HEK293T (cell line): ENCODE data around the gene TTLL1.

Experiments used
- CTCF ChIA-PET: fragments of 350-600 bp; formaldehyde crosslinking; extraction: SDS; loops from one replicate; lab custom pipeline; 2021; ENCODE audit warnings: antibody characterized with exemption, inconsistent platforms; lab: Yijun Ruan, JAX
- POLR2A ChIA-PET: fragments of 350-600 bp; formaldehyde crosslinking; extraction: SDS; loops from one replicate; lab custom pipeline; 2020; ENCODE audit warnings: antibody characterized with exemption, inconsistent platforms; lab: Yijun Ruan, JAX
- DNase-seq: peaks from one replicate; pipeline ENCODE4 v3.0.0; 2012; ENCODE audit warnings: mixed read lengths; ENCODE audit errors: extremely low spot score
- ARNT ChIP-seq: fragments of 450-650 bp; IDR thresholded peaks from 2 replicates; pipeline ENCODE4 v1.6.1; 2017; ENCODE audit warnings: mild to moderate bottlenecking
- BHLHE40 ChIP-seq: fragments of 450-650 bp; IDR thresholded peaks from 2 replicates; pipeline ENCODE4 v1.6.1; 2016; ENCODE audit warnings: mild to moderate bottlenecking, moderate library complexity, borderline replicate concordance
- CTBP1 ChIP-seq: fragments of 450-650 bp; IDR thresholded peaks from 2 replicates; pipeline ENCODE4 v1.6.1; 2016; ENCODE audit warnings: borderline replicate concordance
- ELF4 ChIP-seq: fragments of 450-650 bp; IDR thresholded peaks from 2 replicates; pipeline ENCODE4 v1.6.1; 2017; ENCODE audit warnings: antibody characterized with exemption
- FOXA1 ChIP-seq: fragments of 450-650 bp; IDR thresholded peaks from 2 replicates; pipeline ENCODE4 v1.6.1; 2016; ENCODE audit warnings: mild to moderate bottlenecking
- FOXK2 ChIP-seq: fragments of 450-650 bp; IDR thresholded peaks from 2 replicates; pipeline ENCODE4 v1.6.1; 2016; ENCODE audit warnings: mild to moderate bottlenecking
- FOXM1 ChIP-seq: fragments of 450-650 bp; IDR thresholded peaks from 2 replicates; pipeline ENCODE4 v1.6.1; 2017; ENCODE audit warnings: mild to moderate bottlenecking, borderline replicate concordance
- HDGF ChIP-seq: fragments of 450-650 bp; IDR thresholded peaks from 2 replicates; pipeline ENCODE4 v1.6.1; 2017; ENCODE audit warnings: antibody characterized with exemption, borderline replicate concordance
- L3MBTL2 ChIP-seq: fragments of 450-650 bp; conservative IDR thresholded peaks from 2 replicates; pipeline ENCODE4 v1.6.1; 2016; ENCODE audit warnings: mild to moderate bottlenecking
- LEF1 ChIP-seq: fragments of 450-650 bp; IDR thresholded peaks from 2 replicates; pipeline ENCODE4 v1.6.1; 2017; ENCODE audit warnings: mild to moderate bottlenecking, borderline replicate concordance
- NFRKB ChIP-seq: fragments of 450-650 bp; IDR thresholded peaks from 2 replicates; pipeline ENCODE4 v1.6.1; 2016; ENCODE audit warnings: mild to moderate bottlenecking, moderate library complexity
- PKNOX1 ChIP-seq: fragments of 450-650 bp; IDR thresholded peaks from 2 replicates; pipeline ENCODE4 v1.6.1; 2016
- SP1 ChIP-seq: fragments of 450-650 bp; IDR thresholded peaks from 2 replicates; pipeline ENCODE4 v1.6.1; 2017
- SUZ12 ChIP-seq: fragments of 450-650 bp; IDR thresholded peaks from 2 replicates; pipeline ENCODE4 v1.6.1; 2016; ENCODE audit warnings: mild to moderate bottlenecking
- TARDBP ChIP-seq: fragments of 450-650 bp; IDR thresholded peaks from 2 replicates; pipeline ENCODE4 v1.6.1; 2016
- ZNF384 ChIP-seq: fragments of 450-650 bp; IDR thresholded peaks from 2 replicates; pipeline ENCODE4 v1.6.1; 2016

Gene TTLL1

GRCh38 chr22:43014869-43015676 lies 74.1 kb downstream of the TTLL1 start, which contains the start of gene PACSIN2:
Gene PACSIN2, minus strand, starts transcription at chr22:43015149. Its CDS starts 103,069 bp downstream, at chr22:42912080.
- TF ChIP-seq L3MBTL2, result peak; percentile 86
- no peak for TF ChIP-seq SP1
- TF ChIP-seq PKNOX1, result peak; percentile 99
- TF ChIP-seq SUZ12, result no peak
- TF ChIP-seq ELF4, result peak; percentile 84
- ChIA-PET CTCF (interaction anchor here (1.0 kb wide), 1 partner anchor 24 kb away, joined by 5 read pairs; no protein-coding TSS in a partner anchor), POLR2A (interaction anchor here (0.6 to 2.8 kb wide), 31 partner anchors 8 to 366 kb away, joined by 3 to 30 read pairs (median 3); partner anchors contain the start of gene CYB5R3)
- peak; percentile 99 for DNase-seq

- ChIA-PET POLR2A (interaction anchor here (1.0 to 2.8 kb wide), 17 partner anchors 9 to 147 kb away, joined by 3 to 30 read pairs (median 3); no protein-coding TSS in a partner anchor), CTCF (no interaction called here)
- DNase-seq, result peak; percentile 49
- TF ChIP-seq ZNF384, result no peak
- TF ChIP-seq FOXA1, result no peak
- no peak for TF ChIP-seq FOXK2
- no peak for TF ChIP-seq ELF4
- TF ChIP-seq SUZ12, result no peak
- no peak for TF ChIP-seq HDGF
- TF ChIP-seq LEF1, result no peak
- no peak for TF ChIP-seq L3MBTL2
- TF ChIP-seq CTBP1, result no peak
- no peak for TF ChIP-seq ARNT
- no peak for TF ChIP-seq FOXM1
- no peak for TF ChIP-seq TARDBP
- no peak for TF ChIP-seq BHLHE40
- TF ChIP-seq PKNOX1, result no peak
- no peak for TF ChIP-seq SP1
- no peak for TF ChIP-seq NFRKB
Observed at GRCh38 chr22:43014316-43014868, 74.8 kb downstream of the TTLL1 start.

- POLR2A ChIA-PET, result interaction anchor here (0.9 to 2.8 kb wide), 11 partner anchors 10 to 147 kb away, joined by 3 to 30 read pairs (median 3); no protein-coding TSS in a partner anchor
- CTCF ChIA-PET, result interaction anchor here (0.9 kb wide), 1 partner anchor 38 kb away, joined by 4 read pairs; no protein-coding TSS in a partner anchor
- no peak for TF ChIP-seq SUZ12
- TF ChIP-seq NFRKB, result no peak
- TF ChIP-seq FOXK2, result no peak
- no peak for TF ChIP-seq BHLHE40
- no peak for TF ChIP-seq TARDBP
- TF ChIP-seq L3MBTL2, result no peak
- no peak for TF ChIP-seq FOXA1
- no peak for TF ChIP-seq PKNOX1
- TF ChIP-seq ARNT, result no peak
- no peak for TF ChIP-seq FOXM1
- no peak for TF ChIP-seq ZNF384
- TF ChIP-seq CTBP1, result no peak
- TF ChIP-seq ELF4, result no peak
- TF ChIP-seq HDGF, result no peak
- no peak for TF ChIP-seq SP1
- no peak for TF ChIP-seq LEF1
- no peak for DNase-seq
Observed at GRCh38 chr22:43013355-43014315, 75.6 kb downstream of the TTLL1 start.

- ChIA-PET POLR2A (interaction anchor here (0.9 to 1.5 kb wide), 2 partner anchors 28 to 47 kb away, joined by 3 read pairs; no protein-coding TSS in a partner anchor), CTCF (no interaction called here)
- DNase-seq, result no peak
- TF ChIP-seq FOXK2 (no peak), FOXM1 (no peak), L3MBTL2 (no peak), SUZ12 (no peak), FOXA1 (no peak), SP1 (no peak), PKNOX1 (no peak)
Observed at GRCh38 chr22:43012390-43012789, 76.8 kb downstream of the TTLL1 start.

GRCh38 chr22:43011079-43011478 lies 78.1 kb downstream of the TTLL1 start:
- ChIA-PET CTCF (no interaction called here), POLR2A (no interaction called here)
- TF ChIP-seq ELF4 (no peak), L3MBTL2 (no peak)
- no peak for DNase-seq
